GM12865 (cell line): ENCODE measurements around the gene ALDOC.

Experiments
- DNase-seq: peaks from one replicate; pipeline ENCODE4 v3.0.0; 2010; ENCODE audit warnings: low read depth
- H3K4me3 ChIP-seq: 2 replicates; pipeline ENCODE4 v1.5.1; 2011; ENCODE audit warnings: mild to moderate bottlenecking, low read depth, low read length, control low read depth
- TF ChIP-seq, protein P1 (sequence below): IDR thresholded peaks from 2 replicates; pipeline ENCODE4 v1.5.1; 2011; ENCODE audit warnings: low read length, control low read depth, low read depth, inconsistent platforms; ENCODE audit not compliant: insufficient read depth; ENCODE audit errors: missing control alignments

Gene ALDOC

DNA sequence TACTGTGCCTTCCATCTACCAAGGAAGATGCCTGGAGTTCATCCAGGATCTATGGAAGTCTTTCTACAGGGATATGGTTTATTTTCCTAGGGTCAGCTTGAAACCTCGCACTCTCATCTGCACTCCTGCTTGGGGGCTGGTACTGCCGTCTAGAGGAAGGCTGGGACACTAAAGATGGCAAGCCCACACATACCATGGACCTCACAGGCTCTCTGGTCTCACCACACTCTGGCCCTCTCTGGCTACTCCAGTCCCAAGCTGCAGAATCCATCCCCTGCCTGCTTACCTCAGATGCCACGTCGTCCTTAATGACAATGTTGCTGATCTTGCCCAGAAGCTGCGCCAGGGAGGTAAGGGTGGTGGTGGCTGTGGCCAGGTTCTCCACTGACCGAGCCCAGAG lies 22.1 kb downstream of the ALDOC start:
- no peak overlapping the region for H3K4me3 ChIP-seq
- TF ChIP-seq, protein P1, sequence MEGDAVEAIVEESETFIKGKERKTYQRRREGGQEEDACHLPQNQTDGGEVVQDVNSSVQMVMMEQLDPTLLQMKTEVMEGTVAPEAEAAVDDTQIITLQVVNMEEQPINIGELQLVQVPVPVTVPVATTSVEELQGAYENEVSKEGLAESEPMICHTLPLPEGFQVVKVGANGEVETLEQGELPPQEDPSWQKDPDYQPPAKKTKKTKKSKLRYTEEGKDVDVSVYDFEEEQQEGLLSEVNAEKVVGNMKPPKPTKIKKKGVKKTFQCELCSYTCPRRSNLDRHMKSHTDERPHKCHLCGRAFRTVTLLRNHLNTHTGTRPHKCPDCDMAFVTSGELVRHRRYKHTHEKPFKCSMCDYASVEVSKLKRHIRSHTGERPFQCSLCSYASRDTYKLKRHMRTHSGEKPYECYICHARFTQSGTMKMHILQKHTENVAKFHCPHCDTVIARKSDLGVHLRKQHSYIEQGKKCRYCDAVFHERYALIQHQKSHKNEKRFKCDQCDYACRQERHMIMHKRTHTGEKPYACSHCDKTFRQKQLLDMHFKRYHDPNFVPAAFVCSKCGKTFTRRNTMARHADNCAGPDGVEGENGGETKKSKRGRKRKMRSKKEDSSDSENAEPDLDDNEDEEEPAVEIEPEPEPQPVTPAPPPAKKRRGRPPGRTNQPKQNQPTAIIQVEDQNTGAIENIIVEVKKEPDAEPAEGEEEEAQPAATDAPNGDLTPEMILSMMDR, result no peak
- DNase-seq, result no peak

DNA sequence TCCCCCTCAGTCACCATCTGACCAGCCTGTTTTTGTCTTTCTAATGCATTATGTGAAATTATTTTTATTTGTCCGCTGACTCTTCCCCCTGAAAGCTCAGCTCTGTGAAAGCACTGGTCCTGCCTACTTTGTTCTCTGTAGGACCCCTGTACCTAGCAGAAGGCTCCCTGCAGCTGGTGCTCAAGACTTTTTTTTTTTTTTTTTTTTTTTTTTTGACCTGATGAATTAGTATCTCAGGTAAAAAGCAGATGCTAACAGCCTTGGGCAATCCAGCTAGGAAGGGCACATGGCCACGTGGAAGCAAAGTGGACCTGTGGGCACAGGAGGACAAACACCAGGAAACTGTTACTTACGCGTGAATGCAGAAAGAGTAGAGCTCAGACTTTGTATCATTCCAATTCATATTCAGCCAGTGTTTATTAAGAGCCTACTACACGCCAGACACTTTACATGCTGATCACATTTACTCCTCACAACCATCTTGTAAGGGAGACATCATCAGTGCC lies 23.6 kb downstream of the ALDOC start:
- no peak for DNase-seq
- TF ChIP-seq, protein P1, result no peak
- no peak overlapping the region for H3K4me3 ChIP-seq

DNA sequence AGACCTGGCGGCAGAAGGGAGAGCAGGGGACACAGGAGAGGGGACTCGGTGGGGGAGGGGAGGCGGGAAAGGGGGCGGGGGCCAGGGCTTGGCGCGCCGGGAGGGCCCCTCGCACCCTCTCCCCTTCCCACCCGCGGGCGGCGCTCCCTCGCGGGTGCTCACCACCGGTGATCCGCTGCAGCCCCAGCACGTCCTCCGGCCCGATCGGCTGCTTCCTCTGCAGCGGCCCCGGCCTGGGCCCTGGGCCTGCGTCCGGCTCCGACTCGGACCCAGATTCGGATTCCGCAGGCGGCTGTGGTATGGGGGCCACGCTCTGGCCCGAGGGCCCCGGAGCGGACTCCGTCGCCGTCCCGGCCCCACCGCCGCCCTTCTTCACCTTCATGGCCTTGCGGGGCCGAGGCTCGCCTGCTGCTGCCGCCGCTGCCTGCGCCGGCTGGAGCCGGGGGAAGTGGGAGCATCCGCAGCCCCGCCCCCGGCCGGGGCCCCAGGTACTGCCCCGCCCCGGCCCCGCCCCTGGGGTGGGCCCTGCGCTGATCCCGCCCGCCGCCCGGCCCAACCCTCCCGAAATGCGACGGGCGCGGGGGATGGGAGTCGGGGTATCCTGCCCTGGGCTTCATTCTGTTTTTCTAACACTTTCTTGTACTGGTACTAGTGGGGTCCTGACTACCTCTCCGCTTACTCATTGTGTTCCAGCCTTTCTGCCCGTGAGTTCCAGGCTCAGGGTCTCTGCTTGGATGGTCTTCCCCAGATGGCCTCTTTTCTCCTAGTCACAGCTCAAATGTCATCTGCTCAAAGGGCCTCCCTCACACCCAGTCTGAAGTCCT lies 24.3 kb downstream of the ALDOC start, which contains the start of gene UNC119:
Gene UNC119 (minus strand): TSS at position 449 of the 824 bp plus-strand sequence. CDS start 67 bp downstream, at position 382.
- TF ChIP-seq, protein P1, result no peak
- H3K4me3 ChIP-seq, result peak within 1 kb of the TSS; percentile 70
- DNase-seq, result peak; percentile 84

DNA sequence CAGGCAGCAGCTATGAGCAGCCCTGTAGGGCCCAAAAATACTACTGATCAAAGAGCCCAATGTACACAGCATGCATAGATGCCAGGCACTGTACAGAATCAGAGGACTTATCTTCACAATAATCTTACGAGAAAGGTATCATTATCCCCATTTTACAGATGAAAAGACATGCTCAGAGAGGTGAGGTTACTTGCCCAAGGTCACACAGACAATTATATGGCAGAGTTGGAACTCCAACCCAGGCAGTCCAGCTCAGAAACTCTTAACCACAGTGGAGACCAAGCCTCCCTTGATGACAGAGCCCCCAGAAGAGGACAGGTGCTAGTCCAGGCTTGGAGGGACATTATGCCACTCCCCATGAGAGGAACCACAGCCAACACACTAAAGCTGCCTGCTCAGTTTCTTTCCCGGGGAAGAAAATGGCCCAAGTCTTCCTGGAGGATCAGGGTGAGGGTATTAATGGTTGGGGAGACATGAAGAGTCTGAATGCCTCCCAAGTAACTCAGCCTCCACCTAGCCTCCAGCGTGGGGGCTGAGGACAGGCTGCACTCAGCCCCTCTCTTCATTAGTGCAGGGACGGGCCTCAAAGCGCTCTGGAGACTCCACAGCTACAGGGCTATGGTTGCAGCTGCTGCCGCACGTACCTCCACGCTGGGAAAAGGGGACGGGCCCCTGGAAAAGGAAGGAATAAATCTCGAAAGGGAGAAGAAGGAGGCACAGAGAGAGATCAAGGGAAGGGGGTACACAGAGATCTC lies 25.1 kb downstream of the ALDOC start:
- peak overlapping the region; percentile 70 for H3K4me3 ChIP-seq
- DNase-seq, result no peak
- TF ChIP-seq, protein P1, result no peak

DNA sequence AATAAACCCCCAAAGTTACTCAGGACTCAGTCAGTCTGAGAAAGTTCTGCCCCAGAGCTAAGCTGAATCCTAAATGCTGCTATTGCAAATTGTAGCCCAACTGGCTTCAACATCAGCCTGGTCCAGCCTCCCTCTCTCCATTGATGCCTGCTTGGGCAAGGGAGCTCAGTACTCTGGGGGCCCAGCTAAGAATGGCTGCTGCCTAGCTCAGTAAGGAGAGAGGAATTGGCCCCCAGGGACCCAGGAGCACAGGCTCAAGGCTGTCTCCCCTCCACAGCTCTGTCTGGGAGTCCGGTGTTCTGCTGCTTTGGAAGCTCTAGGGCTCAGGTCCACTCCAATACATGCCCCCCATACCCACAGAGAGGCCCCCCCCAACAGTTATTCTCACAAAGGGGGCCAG lies 25.8 kb downstream of the ALDOC start:
- TF ChIP-seq, protein P1, result no peak
- no peak for DNase-seq
- peak overlapping the region; percentile 70 for H3K4me3 ChIP-seq

DNA sequence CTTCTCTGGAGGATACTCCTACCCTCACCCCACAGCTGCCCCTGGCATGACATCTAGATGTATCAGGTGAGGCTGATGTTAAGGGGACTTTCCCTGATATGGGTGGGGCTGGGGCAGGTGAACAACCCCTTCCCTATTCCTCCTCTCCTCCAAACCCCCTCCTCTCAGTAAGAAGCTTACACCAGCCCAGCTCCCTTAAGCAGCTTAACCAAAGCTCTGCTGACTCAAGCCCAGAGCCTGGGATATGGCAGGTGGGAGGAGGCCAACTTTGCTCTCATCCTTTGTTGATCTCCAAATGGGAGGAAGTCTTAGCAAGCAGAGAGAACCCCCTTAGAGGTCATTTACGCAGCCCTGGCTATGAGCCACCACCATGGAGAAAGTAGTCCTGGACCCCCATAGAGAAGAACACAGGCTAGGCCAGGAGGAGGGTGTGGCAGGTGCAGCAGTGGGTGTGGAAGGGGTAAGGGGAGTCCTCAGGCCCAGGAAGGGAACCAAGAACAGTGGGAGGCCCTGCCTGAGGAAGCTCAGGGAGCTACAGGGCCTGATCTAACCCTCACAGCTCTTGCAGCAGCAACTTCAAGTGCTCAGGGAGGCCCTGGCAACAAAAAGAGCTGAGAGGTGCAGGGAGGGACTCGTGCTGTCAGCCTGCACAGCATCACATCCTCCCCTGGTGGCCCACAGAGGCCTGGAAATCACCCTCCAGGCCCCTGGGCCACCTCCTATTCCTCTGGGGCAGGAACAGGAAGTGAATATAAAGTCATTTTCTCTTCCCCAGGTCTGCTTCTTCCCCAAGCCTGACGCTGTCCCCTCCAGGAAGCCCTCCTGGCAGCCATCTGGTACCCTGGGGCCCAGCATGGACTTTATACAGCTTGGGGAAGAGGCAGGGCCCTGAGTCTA lies 27.2 kb downstream of the ALDOC start:
- TF ChIP-seq, protein P1, result peak; percentile 24
- H3K4me3 ChIP-seq, result peak overlapping the region; percentile 70
- DNase-seq, result peak; percentile 89
